WTC11 (cell line): ENCODE measurements around the gene SLC13A5. TPM values are rescaled to one million over a fixed set of nuclear protein-coding genes. Genes with fewer than 3 reads are reported as not detected.

Source experiments
- ATAC-seq: fragments of 200-7000 bp; cut with Tn5 transposase; 2 replicates; pipeline ENCODE4 v1.10.0; 2021; ENCODE audit warnings: mild to moderate bottlenecking, moderate library complexity
- CTCF ChIA-PET: fragments of 300-600 bp; sonication (Branson Sonifier 250); formaldehyde crosslinking; loops from one replicate; lab custom pipeline; 2021; ENCODE audit warnings: antibody characterized with exemption; lab: Charles Lee
- POLR2A ChIA-PET: fragments of 350-600 bp; sonication (Branson Sonifier 250); formaldehyde crosslinking; loops from one replicate; lab custom pipeline; 2021; ENCODE audit warnings: antibody characterized with exemption; lab: Charles Lee
- DNase-seq: peaks from one replicate; pipeline ENCODE4 v3.0.0; 2021; ENCODE audit warnings: low spot score
- H3K27ac Mint-ChIP-seq: 2 replicates; pipeline ENCODE4 v1.8.0; 2021; ENCODE audit warnings: mixed read lengths
- H3K27me3 Mint-ChIP-seq: 2 replicates; pipeline ENCODE4 v1.8.0; 2021; ENCODE audit warnings: low read depth, mild to moderate bottlenecking, moderate library complexity, mixed read lengths
- H3K36me3 Mint-ChIP-seq: 2 replicates; pipeline ENCODE4 v1.8.0; 2021; ENCODE audit warnings: mixed read lengths
- H3K4me1 Mint-ChIP-seq: 2 replicates; pipeline ENCODE4 v1.8.0; 2022; ENCODE audit warnings: mixed read lengths
- H3K4me3 Mint-ChIP-seq: 2 replicates; pipeline ENCODE4 v1.8.0; 2021; ENCODE audit warnings: mild to moderate bottlenecking, moderate library complexity, mixed read lengths
- H3K9me3 Mint-ChIP-seq: 2 replicates; pipeline ENCODE4 v1.8.0; 2021; ENCODE audit warnings: mixed read lengths
- AFF4 ChIP-seq: sonication (generic); formaldehyde crosslinking; IDR thresholded peaks from 2 replicates; pipeline ENCODE4 v1.8.1; 2023; ENCODE audit warnings: mild to moderate bottlenecking, missing genetic modification reagents, borderline replicate concordance
- AR ChIP-seq: fragments of 250-450 bp; sonication (Bioruptor Pico); IDR thresholded peaks from 2 replicates; pipeline ENCODE4 v1.9.0; 2021; ENCODE audit warnings: mild to moderate bottlenecking
- ATF2 ChIP-seq: sonication (generic); formaldehyde crosslinking; IDR thresholded peaks from 2 replicates; pipeline ENCODE4 v1.8.1; 2022; ENCODE audit warnings: low read depth, missing genetic modification reagents, borderline replicate concordance
- E2F4 ChIP-seq: sonication (generic); formaldehyde crosslinking; IDR thresholded peaks from 2 replicates; pipeline ENCODE4 v1.8.1; 2022; ENCODE audit warnings: low read depth, mild to moderate bottlenecking, moderate library complexity, missing genetic modification reagents, borderline replicate concordance
- ETV6 ChIP-seq: sonication (generic); formaldehyde crosslinking; IDR thresholded peaks from 2 replicates; pipeline ENCODE4 v1.8.1; 2022; ENCODE audit warnings: mild to moderate bottlenecking, missing genetic modification reagents
- GRHL2 ChIP-seq: fragments of 250-450 bp; sonication (Bioruptor Pico); IDR thresholded peaks from 2 replicates; pipeline ENCODE4 v1.8.0; 2022; ENCODE audit warnings: mild to moderate bottlenecking, moderate library complexity; ENCODE audit not compliant: insufficient replicate concordance, severe bottlenecking
- GTF2I ChIP-seq: fragments of 250-450 bp; sonication (Bioruptor Pico); conservative IDR thresholded peaks from 2 replicates; pipeline ENCODE4 v1.4.0; 2021; ENCODE audit warnings: mild to moderate bottlenecking
- HMGA2 ChIP-seq: fragments of 250-450 bp; sonication (Bioruptor Pico); IDR thresholded peaks from 2 replicates; pipeline ENCODE4 v1.4.0; 2021; ENCODE audit warnings: mild to moderate bottlenecking, moderate library complexity
- JAZF1 ChIP-seq: fragments of 250-450 bp; sonication (Bioruptor Pico); IDR thresholded peaks from 2 replicates; pipeline ENCODE4 v1.9.0; 2021; ENCODE audit warnings: moderate library complexity, mild to moderate bottlenecking, inconsistent platforms
- KAT7 ChIP-seq: sonication (generic); formaldehyde crosslinking; IDR thresholded peaks from 2 replicates; pipeline ENCODE4 v1.8.1; 2023; ENCODE audit warnings: missing genetic modification reagents, mild to moderate bottlenecking, borderline replicate concordance
- RORB ChIP-seq: fragments of 250-450 bp; sonication (Bioruptor Pico); IDR thresholded peaks from 2 replicates; pipeline ENCODE4 v1.9.0; 2021; ENCODE audit warnings: mild to moderate bottlenecking
- SMAD3 ChIP-seq: sonication (generic); formaldehyde crosslinking; IDR thresholded peaks from 2 replicates; pipeline ENCODE4 v1.8.0; 2022; ENCODE audit warnings: missing genetic modification reagents, mild to moderate bottlenecking, borderline replicate concordance
- SMAD4 ChIP-seq: sonication (generic); formaldehyde crosslinking; IDR thresholded peaks from 2 replicates; pipeline ENCODE4 v1.8.0; 2022; ENCODE audit warnings: mild to moderate bottlenecking, missing genetic modification reagents
- TEAD1 ChIP-seq: sonication (generic); formaldehyde crosslinking; IDR thresholded peaks from 2 replicates; pipeline ENCODE4 v1.8.0; 2022; ENCODE audit warnings: mild to moderate bottlenecking, missing genetic modification reagents
- ZNF121 ChIP-seq: sonication (generic); formaldehyde crosslinking; IDR thresholded peaks from 2 replicates; pipeline ENCODE4 v1.8.0; 2023; ENCODE audit warnings: missing genetic modification reagents
- total RNA-seq: library from RNA; stranded (reverse); gene quantifications from 3 replicates; pipeline ENCODE4 v1.2.3, GENCODE V29; 2021
- TF ChIP-seq, protein P1 (sequence below): sonication (generic); formaldehyde crosslinking; IDR thresholded peaks from 2 replicates; pipeline ENCODE4 v1.8.1; 2022; ENCODE audit warnings: mild to moderate bottlenecking, moderate library complexity, missing genetic modification reagents
- TF ChIP-seq, protein P2 (sequence below): sonication (generic); formaldehyde crosslinking; IDR thresholded peaks from 2 replicates; pipeline ENCODE4 v1.8.0; 2022; ENCODE audit warnings: missing genetic modification reagents
- TF ChIP-seq, protein P3 (sequence below): fragments of 250-450 bp; sonication (Bioruptor Pico); IDR thresholded peaks from 2 replicates; pipeline ENCODE4 v1.8.0; 2021; ENCODE audit warnings: mild to moderate bottlenecking

Gene SLC13A5
- total RNA-seq, 1 experiment from 2014 or later, result 1.8 TPM

DNA sequence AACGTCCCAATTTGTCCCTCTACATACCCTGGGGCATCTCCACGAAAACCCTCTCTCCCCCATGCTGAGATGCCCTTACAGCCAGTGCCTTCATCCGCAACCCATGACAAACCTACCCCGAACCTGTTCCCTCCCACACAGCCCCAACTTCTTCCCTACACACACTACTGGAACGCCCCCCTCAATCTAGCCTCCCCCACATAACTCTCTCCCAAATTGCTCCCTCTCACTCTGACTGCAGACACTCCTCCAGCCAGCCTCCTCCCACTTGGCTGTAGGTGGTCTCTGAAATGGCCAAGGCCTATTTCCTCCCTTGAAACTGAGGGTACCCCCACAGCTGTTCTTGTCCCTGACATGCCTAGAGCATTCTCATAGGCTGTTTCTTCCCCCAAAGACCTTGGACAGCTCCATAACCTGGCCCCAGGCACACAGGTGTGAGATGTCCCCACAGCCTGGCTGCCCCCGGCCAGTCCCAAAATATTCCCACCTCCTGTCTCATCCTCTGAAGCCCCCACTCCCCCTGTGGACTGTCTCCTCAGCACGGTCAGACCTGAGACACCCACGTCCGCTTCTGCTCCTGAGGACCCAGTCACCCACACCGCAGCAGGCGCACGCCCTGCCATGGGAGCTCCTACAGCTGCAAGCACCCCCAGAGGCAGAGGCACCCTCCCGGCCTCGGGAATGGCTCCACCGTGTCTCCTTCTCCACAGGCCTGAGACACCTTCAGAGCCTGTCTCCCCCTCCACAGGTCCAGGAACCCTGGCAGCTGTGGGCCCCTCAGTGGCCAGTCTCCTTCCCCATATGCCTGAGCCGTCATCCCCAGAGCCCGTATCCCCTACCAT is 76.3 kb downstream of the SLC13A5 start (continued):
- TF ChIP-seq AFF4 (no peak), AR (CRISPR knock-in tag) (no peak), RORB (CRISPR knock-in tag) (no peak), SMAD3 (no peak), GRHL2 (CRISPR knock-in tag) (no peak), TEAD1 (CRISPR knock-in tag) (no peak)
- TF ChIP-seq, protein P1, sequence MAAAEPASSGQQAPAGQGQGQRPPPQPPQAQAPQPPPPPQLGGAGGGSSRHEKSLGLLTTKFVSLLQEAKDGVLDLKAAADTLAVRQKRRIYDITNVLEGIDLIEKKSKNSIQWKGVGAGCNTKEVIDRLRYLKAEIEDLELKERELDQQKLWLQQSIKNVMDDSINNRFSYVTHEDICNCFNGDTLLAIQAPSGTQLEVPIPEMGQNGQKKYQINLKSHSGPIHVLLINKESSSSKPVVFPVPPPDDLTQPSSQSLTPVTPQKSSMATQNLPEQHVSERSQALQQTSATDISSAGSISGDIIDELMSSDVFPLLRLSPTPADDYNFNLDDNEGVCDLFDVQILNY (CRISPR knock-in tag), result no peak

- ATAC-seq (no peak), DNase-seq (no peak)
- H3K9me3 Mint-ChIP-seq, result no peaks in the 10 kb centered on the region; the same call in 1 of the 2 replicates
- peaks cover 8% of the 10 kb centered on the region for H3K4me1 Mint-ChIP-seq
- H3K27me3 Mint-ChIP-seq, result no peaks in the 10 kb centered on the region
- CTCF ChIA-PET, result interaction anchor here (1.4 kb wide), 1 partner anchor 77 kb away, joined by 4 read pairs; the partner anchor contains the start of gene SLC13A5
- H3K4me3 Mint-ChIP-seq, result no peak overlapping the region
- POLR2A ChIA-PET, result no interaction called here
- peaks cover 32% of the 10 kb centered on the region for H3K36me3 Mint-ChIP-seq
- no peak overlapping the region for H3K27ac Mint-ChIP-seq
- no peak for TF ChIP-seq HMGA2 (CRISPR knock-in tag)
- TF ChIP-seq, protein P2, sequence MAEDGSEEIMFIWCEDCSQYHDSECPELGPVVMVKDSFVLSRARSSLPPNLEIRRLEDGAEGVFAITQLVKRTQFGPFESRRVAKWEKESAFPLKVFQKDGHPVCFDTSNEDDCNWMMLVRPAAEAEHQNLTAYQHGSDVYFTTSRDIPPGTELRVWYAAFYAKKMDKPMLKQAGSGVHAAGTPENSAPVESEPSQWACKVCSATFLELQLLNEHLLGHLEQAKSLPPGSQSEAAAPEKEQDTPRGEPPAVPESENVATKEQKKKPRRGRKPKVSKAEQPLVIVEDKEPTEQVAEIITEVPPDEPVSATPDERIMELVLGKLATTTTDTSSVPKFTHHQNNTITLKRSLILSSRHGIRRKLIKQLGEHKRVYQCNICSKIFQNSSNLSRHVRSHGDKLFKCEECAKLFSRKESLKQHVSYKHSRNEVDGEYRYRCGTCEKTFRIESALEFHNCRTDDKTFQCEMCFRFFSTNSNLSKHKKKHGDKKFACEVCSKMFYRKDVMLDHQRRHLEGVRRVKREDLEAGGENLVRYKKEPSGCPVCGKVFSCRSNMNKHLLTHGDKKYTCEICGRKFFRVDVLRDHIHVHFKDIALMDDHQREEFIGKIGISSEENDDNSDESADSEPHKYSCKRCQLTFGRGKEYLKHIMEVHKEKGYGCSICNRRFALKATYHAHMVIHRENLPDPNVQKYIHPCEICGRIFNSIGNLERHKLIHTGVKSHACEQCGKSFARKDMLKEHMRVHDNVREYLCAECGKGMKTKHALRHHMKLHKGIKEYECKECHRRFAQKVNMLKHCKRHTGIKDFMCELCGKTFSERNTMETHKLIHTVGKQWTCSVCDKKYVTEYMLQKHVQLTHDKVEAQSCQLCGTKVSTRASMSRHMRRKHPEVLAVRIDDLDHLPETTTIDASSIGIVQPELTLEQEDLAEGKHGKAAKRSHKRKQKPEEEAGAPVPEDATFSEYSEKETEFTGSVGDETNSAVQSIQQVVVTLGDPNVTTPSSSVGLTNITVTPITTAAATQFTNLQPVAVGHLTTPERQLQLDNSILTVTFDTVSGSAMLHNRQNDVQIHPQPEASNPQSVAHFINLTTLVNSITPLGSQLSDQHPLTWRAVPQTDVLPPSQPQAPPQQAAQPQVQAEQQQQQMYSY, result no peak
- TF ChIP-seq ZNF121 (CRISPR knock-in tag), result no peak
- TF ChIP-seq E2F4 (CRISPR knock-in tag), result no peak
- no peak for TF ChIP-seq JAZF1
- no peak for TF ChIP-seq ATF2
- TF ChIP-seq, protein P1 (CRISPR knock-in tag), result no peak
- no peak for TF ChIP-seq KAT7 (CRISPR knock-in tag)
- TF ChIP-seq SMAD4 (CRISPR knock-in tag), result no peak
- TF ChIP-seq, protein P3, sequence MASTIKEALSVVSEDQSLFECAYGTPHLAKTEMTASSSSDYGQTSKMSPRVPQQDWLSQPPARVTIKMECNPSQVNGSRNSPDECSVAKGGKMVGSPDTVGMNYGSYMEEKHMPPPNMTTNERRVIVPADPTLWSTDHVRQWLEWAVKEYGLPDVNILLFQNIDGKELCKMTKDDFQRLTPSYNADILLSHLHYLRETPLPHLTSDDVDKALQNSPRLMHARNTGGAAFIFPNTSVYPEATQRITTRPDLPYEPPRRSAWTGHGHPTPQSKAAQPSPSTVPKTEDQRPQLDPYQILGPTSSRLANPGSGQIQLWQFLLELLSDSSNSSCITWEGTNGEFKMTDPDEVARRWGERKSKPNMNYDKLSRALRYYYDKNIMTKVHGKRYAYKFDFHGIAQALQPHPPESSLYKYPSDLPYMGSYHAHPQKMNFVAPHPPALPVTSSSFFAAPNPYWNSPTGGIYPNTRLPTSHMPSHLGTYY (CRISPR knock-in tag), result no peak
- TF ChIP-seq GTF2I (CRISPR knock-in tag), result no peak
- no peak for TF ChIP-seq ETV6
Observed at GRCh38 chr17:6636105-6636504, 77.1 kb downstream of the SLC13A5 start.
